Fibroblast of lung (primary cell): Measurements from ENCODE around the gene ANKS1B.
"Not testable (repeated sequence)": the region's sequence is repeated elsewhere in the genome, so short reads cannot be mapped to it uniquely, and the experiment has no call there.

Experiments
- EZH2 ChIP-seq: IDR thresholded peaks from 2 replicates; pipeline ENCODE4 v1.5.1; 2012; ENCODE audit warnings: low read length, control low read depth, mild to moderate bottlenecking; ENCODE audit errors: missing control alignments
- TF ChIP-seq, protein P1 (sequence below), 2 donors: IDR thresholded peaks in 1 of 2; conservative IDR thresholded peaks in 1 of 2; 1 replicate in 1 of 2; 2 replicates in 1 of 2; pipeline ENCODE4 v1.5.1; 2011 to 2012; ENCODE audit warnings: low read length in 2 of 2, control low read depth in 1 of 2, inconsistent platforms in 1 of 2, low read depth in 1 of 2, mild to moderate bottlenecking in 1 of 2

DNA sequence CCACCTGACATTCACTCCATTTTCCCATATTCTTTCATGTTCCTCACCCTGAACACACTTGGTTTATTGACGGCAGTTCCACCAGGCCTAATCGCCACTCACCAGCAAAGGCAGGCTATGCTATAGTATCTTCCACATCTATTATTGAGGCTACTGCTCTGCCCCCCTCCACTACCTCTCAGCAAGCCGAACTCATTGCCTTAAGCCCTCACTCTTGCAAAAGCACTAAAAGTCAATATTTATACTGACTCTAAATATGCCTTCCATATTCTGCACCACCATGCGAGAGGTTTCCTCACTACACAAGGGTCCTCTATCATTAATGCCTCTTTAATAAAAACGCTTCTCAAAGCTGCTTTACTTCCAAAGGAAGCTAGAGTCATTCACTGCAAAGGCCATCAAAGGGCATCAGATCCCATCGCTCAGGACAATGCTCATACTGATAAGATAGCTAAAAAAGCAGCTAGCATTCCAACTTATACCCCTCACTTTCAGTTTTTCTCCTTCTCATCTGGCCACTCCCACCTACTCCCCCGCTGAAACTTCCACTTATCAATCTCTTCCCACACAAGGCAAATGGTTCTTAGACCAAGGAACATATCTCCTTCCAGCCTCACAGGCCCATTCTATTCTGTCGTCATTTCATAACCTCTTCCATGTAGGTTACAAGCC is 265.2 kb downstream of the ANKS1B start:
- not testable (repeated sequence) for TF ChIP-seq EZH2
- TF ChIP-seq, protein P1, sequence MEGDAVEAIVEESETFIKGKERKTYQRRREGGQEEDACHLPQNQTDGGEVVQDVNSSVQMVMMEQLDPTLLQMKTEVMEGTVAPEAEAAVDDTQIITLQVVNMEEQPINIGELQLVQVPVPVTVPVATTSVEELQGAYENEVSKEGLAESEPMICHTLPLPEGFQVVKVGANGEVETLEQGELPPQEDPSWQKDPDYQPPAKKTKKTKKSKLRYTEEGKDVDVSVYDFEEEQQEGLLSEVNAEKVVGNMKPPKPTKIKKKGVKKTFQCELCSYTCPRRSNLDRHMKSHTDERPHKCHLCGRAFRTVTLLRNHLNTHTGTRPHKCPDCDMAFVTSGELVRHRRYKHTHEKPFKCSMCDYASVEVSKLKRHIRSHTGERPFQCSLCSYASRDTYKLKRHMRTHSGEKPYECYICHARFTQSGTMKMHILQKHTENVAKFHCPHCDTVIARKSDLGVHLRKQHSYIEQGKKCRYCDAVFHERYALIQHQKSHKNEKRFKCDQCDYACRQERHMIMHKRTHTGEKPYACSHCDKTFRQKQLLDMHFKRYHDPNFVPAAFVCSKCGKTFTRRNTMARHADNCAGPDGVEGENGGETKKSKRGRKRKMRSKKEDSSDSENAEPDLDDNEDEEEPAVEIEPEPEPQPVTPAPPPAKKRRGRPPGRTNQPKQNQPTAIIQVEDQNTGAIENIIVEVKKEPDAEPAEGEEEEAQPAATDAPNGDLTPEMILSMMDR (conservative IDR thresholded peaks at IDR 0.05 in 1 of 2, IDR thresholded peaks at IDR 0.05 in 1 of 2; ENCODE audit: low read depth in 1 of 2, low read length in 2 of 2): not testable (repeated sequence)
